Astrocyte of the spinal cord (primary cell): ENCODE results near the gene SMIM44.
"Not testable (repeated sequence)": the region's sequence is repeated elsewhere in the genome, so short reads cannot be mapped to it uniquely, and the experiment has no call there.

ENCODE experiments used
- DNase-seq: peaks from one replicate; pipeline ENCODE4 v3.0.0; 2011; ENCODE audit warnings: low read depth, low spot score
- H3K4me3 ChIP-seq: 2 replicates; pipeline ENCODE4 v1.5.1; 2011; ENCODE audit warnings: low read depth, mild to moderate bottlenecking, low read length, moderate library complexity
- CTCF ChIP-seq: IDR thresholded peaks from 2 replicates; pipeline ENCODE4 v1.5.1; 2012; ENCODE audit warnings: low read depth, mild to moderate bottlenecking, low read length, inconsistent platforms
- in situ Hi-C: cut with HindIII; loops from 2 replicates; pipeline ENCODE4 v1.10.0; 2017; ENCODE audit warnings: low sequenced_read_pairs

The SMIM44 gene

GRCh38 chr19:3457528-3458228, 25.6 kb downstream of the SMIM44 start:
- in situ Hi-C loops, result no loop called here
- H3K4me3 ChIP-seq, result no peak overlapping the region
- TF ChIP-seq CTCF, result no peak
- peak; percentile 56 for DNase-seq

- no peak for DNase-seq
- no peak overlapping the region for H3K4me3 ChIP-seq
- in situ Hi-C loops, result no loop called here
- TF ChIP-seq CTCF, result no peak
Observed at GRCh38 chr19:3456925-3457527, 26.2 kb downstream of the SMIM44 start.

GRCh38 chr19:3455960-3456601, 27.2 kb downstream of the SMIM44 start:
- no peak for TF ChIP-seq CTCF
- no peak for DNase-seq
- no peak overlapping the region for H3K4me3 ChIP-seq
- in situ Hi-C loops, result no loop called here

GRCh38 chr19:3455393-3455955, 27.8 kb downstream of the SMIM44 start:
- TF ChIP-seq CTCF, result no peak
- in situ Hi-C loops, result no loop called here
- no peak overlapping the region for H3K4me3 ChIP-seq
- no peak for DNase-seq

- H3K4me3 ChIP-seq, result no peak overlapping the region
- in situ Hi-C loops, result no loop called here
- TF ChIP-seq CTCF, result no peak
- no peak for DNase-seq
Observed at GRCh38 chr19:3454656-3455392, 28.4 kb downstream of the SMIM44 start.

- in situ Hi-C loops, result no loop called here
- DNase-seq, result no peak
- TF ChIP-seq CTCF, result no peak
- no peak overlapping the region for H3K4me3 ChIP-seq
Observed at GRCh38 chr19:3453840-3454239, 29.4 kb downstream of the SMIM44 start.

- H3K4me3 ChIP-seq, DNase-seq, in situ Hi-C loops: not testable (repeated sequence)
Observed at GRCh38 chr19:3452942-3453214, 30.4 kb downstream of the SMIM44 start.
